GM18517 (cell line): ENCODE data around the gene NEK10.
"Not testable (repeated sequence)": the region's sequence is repeated elsewhere in the genome, so short reads cannot be mapped to it uniquely, and the experiment has no call there.

Experiments
- ATAC-seq: cut with Tn5 transposase; IDR thresholded peaks from one replicate; pipeline ENCODE4 v1.9.1; 2021; ENCODE audit warnings: mild to moderate bottlenecking, moderate library complexity; ENCODE audit not compliant: unreplicated experiment

NEK10 gene

GRCh38 chr3:27354588-27355203 is 14.5 kb downstream of the NEK10 start:
- no peak for ATAC-seq

- no peak for ATAC-seq
Observed at GRCh38 chr3:27354161-27354560, 15.0 kb downstream of the NEK10 start.

DNA sequence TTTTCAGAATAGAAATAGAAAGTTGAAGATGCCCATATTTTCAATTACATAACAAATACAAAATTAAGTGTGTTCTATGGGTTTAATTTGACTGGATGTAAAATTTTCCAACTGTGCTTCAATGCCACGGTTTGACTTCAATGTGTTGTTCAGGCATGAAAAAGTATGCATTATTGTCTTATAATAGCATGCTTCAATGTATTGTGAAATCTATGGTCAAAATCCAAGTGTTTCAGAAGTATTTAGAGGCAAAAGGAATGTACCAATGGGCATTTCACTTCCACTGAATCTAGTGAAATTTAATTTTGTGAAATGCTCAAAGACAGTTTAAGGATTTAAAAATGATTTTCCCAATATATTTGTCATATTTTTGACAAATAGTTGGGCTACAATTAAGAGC is 16.0 kb downstream of the NEK10 start:
- no peak for ATAC-seq

DNA sequence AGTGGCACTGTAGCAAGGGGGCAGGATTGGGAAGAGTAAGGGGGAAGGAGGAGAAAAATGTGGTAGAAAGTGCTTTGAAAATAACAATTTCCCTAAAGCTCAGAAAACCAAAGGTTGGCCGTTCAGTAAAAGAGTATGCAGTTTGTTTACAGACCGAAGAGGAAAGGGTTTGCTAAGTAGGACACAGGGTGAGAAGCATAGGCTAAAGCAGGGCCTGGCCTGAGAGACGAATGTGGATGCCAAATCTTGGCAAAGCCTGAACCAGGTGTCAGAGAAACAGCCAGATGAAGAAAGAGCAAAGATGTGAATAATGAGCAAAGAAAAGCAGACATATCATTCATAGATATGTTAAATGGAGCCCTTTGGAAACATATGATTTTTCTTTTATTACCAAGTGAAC is 17.1 kb downstream of the NEK10 start:
- ATAC-seq = no peak

GRCh38 chr3:27349832-27350231 is 19.4 kb downstream of the NEK10 start:
- peak; percentile 76 for ATAC-seq

DNA sequence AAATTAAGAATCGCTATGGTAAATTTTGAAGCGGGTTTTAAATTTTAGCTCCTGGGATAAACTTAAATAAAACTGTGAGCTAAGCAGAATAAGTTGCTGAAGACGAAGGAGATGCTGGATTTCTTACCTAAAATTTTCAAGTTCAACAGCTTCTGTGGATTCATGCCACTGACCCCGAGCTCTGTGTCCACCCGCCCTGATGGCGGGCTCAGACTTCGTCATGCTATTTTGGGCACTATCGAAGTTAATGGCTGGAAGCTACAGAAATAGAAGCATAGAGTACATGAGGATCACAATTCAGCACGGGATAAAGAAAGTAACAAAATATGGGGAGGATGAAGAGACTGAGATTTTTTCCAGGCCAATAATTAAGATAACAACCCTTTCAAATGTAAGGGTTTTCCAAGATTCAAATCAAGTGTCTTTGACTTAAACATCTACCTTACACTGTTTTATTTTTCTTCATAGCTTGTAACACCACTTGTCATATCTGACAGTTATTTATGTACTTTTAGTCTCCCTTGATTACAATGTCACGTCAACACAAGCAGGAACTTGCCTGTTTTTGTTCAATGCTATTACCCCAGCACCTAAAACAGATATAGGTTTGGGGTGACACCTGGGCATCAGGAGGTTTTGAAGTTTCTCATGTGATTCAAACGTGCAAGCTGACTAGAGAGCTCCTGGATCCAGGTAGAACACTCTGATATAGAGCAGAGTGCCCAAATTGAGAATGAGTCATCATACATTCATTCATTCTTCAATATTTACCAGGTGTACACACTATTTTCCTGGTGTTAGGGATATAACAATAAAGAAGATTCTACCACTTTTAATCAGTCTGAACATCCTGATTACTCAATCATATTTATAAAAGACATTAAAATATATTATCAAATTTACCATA is 23.0 kb downstream of the NEK10 start:
- no peak for ATAC-seq

GRCh38 chr3:27345493-27345892 is 23.7 kb downstream of the NEK10 start:
- no peak for ATAC-seq

DNA sequence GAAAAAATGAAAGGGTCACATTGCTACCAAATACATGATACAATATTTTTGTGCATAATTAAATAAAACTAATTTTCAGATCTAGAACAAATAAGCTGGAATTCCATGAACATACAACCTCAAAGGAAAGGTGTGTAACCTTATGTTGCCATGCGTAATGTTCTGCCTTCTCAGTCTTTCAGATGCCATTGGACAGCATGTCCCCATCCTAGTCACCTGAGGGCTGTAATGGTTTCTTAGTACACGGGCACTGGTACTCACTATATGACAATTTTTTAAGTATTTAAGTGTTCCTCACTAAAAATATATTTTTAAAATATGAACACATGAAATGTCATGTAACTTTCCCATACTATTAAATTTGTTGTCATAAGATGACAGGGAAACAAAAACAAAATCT is 24.1 kb downstream of the NEK10 start:
- ATAC-seq = no peak

- ATAC-seq = no peak
Observed at GRCh38 chr3:27344192-27344591, 25.0 kb downstream of the NEK10 start.

GRCh38 chr3:27342267-27342666 is 26.9 kb downstream of the NEK10 start:
- no peak for ATAC-seq

GRCh38 chr3:27340534-27340933 is 28.6 kb downstream of the NEK10 start:
- peak; percentile 83 for ATAC-seq

- ATAC-seq = no peak
Observed at GRCh38 chr3:27335571-27335970, 33.6 kb downstream of the NEK10 start.

DNA sequence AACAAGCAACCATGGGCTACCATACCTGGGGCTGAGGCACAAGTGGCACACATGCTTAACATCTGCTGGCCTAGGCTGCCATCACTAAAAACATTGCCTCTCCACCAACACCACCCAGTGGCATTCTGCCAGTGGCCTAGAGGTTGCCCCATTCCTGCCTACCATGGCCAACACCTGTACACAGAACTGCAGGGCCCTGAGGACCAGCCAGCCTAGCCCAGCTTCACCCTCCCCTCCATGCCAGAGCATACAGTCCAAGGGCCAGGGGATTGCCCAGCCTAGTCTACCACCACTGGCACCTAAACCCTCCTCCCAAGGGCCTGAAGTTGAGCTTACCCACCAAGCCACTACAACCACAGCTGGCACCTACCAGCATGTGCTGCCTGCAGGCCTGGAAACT is 35.3 kb downstream of the NEK10 start:
- no peak for ATAC-seq

GRCh38 chr3:27328982-27329762 is 40.0 kb downstream of the NEK10 start:
- ATAC-seq = not testable (repeated sequence)

GRCh38 chr3:27326629-27327545 is 42.3 kb downstream of the NEK10 start:
- ATAC-seq = no peak

- ATAC-seq = no peak
Observed at GRCh38 chr3:27326202-27326601, 43.0 kb downstream of the NEK10 start.

DNA sequence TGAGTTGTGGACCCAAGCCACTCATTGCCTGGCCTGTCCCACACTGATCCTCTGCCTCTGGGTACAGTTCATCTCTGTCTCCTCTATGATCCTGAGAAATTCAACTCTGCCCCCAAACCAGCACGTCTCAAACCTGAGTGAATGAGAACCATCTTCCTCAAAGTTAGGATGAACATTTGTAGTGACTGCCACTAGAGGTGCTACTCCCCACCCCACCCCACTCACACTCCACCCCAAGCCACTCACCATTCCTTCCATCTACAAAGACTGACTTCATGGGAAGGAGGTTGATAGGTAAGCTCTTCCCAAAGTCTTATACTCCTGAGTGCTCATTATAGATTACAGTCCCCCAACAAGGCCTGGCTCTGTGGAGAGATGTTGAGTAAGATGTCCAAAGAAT is 43.8 kb downstream of the NEK10 start:
- ATAC-seq = no peak

GRCh38 chr3:27324686-27325085 is 44.5 kb downstream of the NEK10 start:
- ATAC-seq = no peak

DNA sequence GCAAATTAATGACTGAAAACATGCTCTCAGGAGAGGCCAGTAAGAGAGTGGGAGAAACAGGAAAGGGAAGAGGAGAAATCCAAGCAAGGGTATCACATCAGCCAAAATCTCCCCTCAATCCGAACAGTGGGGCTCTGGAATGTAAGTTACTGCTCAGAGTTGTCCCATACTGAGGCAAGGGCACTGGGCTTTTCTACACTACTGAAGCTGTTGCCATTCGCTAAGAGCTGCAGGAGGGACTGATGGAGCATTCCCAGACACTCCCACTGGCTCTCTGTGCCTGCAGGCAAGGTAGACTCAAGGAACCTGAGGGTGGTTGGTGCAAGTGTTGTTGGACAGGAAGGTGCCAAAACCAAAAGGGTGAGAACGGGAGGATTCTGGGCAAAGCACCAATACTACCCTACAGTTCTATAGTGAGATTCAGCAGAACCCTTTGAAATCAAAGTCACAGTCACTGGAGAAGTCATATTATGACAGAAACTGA is 46.1 kb downstream of the NEK10 start:
- no peak for ATAC-seq

DNA sequence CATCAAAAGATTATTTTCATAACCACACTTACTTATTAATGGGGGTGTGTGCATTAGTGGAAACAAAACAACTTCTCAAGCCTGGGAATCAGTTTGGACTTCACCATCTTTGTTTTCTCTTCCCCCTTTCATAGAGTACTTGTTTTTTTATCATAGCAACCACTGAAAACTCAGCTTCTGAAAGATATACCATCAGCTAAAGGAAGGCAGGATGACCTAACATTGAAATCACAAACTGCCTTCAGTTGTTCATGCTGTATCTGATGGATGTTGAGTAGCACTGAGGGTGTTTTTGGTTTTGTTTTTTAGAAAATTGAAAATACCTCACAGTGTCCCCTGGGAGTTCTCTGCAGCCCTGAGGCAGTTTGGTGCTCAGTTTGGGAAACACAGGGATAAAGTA is 46.5 kb downstream of the NEK10 start:
- ATAC-seq = no peak
